GM23248 (cell line): ENCODE data around the gene SNRK.

Experiments used
- EZH2 ChIP-seq: fragments of 200-600 bp; sonication (generic); IDR thresholded peaks from 2 replicates; pipeline ENCODE4 v1.6.1; 2018; ENCODE audit warnings: antibody characterized with exemption, mild to moderate bottlenecking; ENCODE audit not compliant: insufficient read depth, poor library complexity, severe bottlenecking
- EZH2phosphoT487 ChIP-seq: fragments of 200-600 bp; sonication (generic); IDR thresholded peaks from 2 replicates; pipeline ENCODE4 v1.6.1; 2018; ENCODE audit warnings: antibody characterized with exemption, moderate library complexity, mild to moderate bottlenecking, low read depth; ENCODE audit not compliant: insufficient read depth

DNA sequence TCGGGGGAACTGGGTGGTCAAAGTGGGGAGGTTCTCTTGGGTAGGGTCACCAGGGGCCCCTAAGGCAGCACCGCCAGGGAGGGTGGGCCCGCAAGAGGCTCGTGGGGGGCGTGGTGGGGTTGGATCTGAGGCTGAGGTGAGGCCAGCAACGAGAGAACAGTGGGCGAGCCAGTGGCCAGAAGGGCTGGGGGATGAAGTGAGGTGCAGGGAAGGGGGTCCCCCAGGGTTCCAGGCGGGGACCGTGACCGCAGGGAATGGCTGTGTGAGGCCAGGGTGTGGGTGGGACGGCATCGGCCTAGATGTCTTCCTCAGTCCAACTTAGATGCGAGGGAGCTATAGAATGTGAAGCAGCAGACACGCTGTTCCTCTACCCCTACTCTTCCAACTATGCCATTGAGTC lies 78.2 kb downstream of the SNRK start:
- no peak for TF ChIP-seq EZH2
- TF ChIP-seq EZH2phosphoT487: no peak
